SK-N-SH treated with all-trans-retinoic acid at 6 μM for 48 hours (cell line): ENCODE data around the gene MAPK8.

Source experiments
- ATAC-seq: fragments of 200-7000 bp; cut with Tn5 transposase; 3 replicates; pipeline ENCODE4 v1.9.1; 2020; ENCODE audit warnings: mild to moderate bottlenecking, moderate library complexity
- ARNTL ChIP-seq: fragments of 450-650 bp; formaldehyde crosslinking; IDR thresholded peaks from 2 replicates; pipeline ENCODE4 v1.5.0; 2020; ENCODE audit warnings: low read depth, mild to moderate bottlenecking, moderate library complexity, borderline replicate concordance
- BACH2 ChIP-seq: fragments of 250-450 bp; sonication (Bioruptor Pico); IDR thresholded peaks from 2 replicates; pipeline ENCODE4 v1.9.0; 2021; ENCODE audit warnings: mild to moderate bottlenecking, borderline replicate concordance
- CREB5 ChIP-seq: fragments of 250-450 bp; sonication (Bioruptor Pico); IDR thresholded peaks from 2 replicates; pipeline ENCODE4 v1.5.1; 2020; ENCODE audit warnings: low read depth, mild to moderate bottlenecking, moderate library complexity
- CSRNP3 ChIP-seq: fragments of 250-450 bp; sonication (Bioruptor Pico); IDR thresholded peaks from 2 replicates; pipeline ENCODE4 v1.5.1; 2021; ENCODE audit warnings: mild to moderate bottlenecking, moderate library complexity
- ESRRG ChIP-seq: fragments of 250-450 bp; sonication (Bioruptor Pico); IDR thresholded peaks from 2 replicates; pipeline ENCODE4 v1.6.1; 2021; ENCODE audit warnings: mild to moderate bottlenecking
- GLIS3 ChIP-seq: fragments of 250-450 bp; sonication (Bioruptor Pico); IDR thresholded peaks from 2 replicates; pipeline ENCODE4 v1.5.0; 2020; ENCODE audit warnings: mild to moderate bottlenecking, moderate library complexity
- ISL1 ChIP-seq: fragments of 250-450 bp; sonication (Bioruptor Pico); IDR thresholded peaks from 2 replicates; pipeline ENCODE4 v2.1.2; 2022; ENCODE audit warnings: mild to moderate bottlenecking, moderate library complexity
- OSR1 ChIP-seq: fragments of 250-450 bp; sonication (Bioruptor Pico); IDR thresholded peaks from 2 replicates; pipeline ENCODE4 v1.8.0; 2022; ENCODE audit warnings: moderate library complexity, mild to moderate bottlenecking, inconsistent platforms
- PATZ1 ChIP-seq: fragments of 250-450 bp; sonication (Bioruptor Pico); IDR thresholded peaks from 2 replicates; pipeline ENCODE4 v1.8.0; 2020; ENCODE audit warnings: mild to moderate bottlenecking, moderate library complexity, borderline replicate concordance
- POU6F1 ChIP-seq: fragments of 250-450 bp; sonication (Bioruptor Pico); IDR thresholded peaks from 2 replicates; pipeline ENCODE4 v1.8.0; 2021; ENCODE audit warnings: low read depth, mild to moderate bottlenecking, moderate library complexity, borderline replicate concordance
- PPARA ChIP-seq: fragments of 250-450 bp; sonication (Bioruptor Pico); IDR thresholded peaks from 2 replicates; pipeline ENCODE4 v1.5.0; 2020; ENCODE audit warnings: mild to moderate bottlenecking, borderline replicate concordance
- RARB ChIP-seq: fragments of 250-450 bp; sonication (Bioruptor Pico); IDR thresholded peaks from 2 replicates; pipeline ENCODE4 v1.8.0; 2021; ENCODE audit warnings: mild to moderate bottlenecking, moderate library complexity
- SNAI2 ChIP-seq: fragments of 250-450 bp; sonication (Bioruptor Pico); IDR thresholded peaks from 2 replicates; pipeline ENCODE4 v1.5.0; 2020; ENCODE audit warnings: mild to moderate bottlenecking, moderate library complexity
- TCF4 ChIP-seq: fragments of 250-450 bp; sonication (Bioruptor Pico); IDR thresholded peaks from 2 replicates; pipeline ENCODE4 v1.8.0; 2021; ENCODE audit warnings: mild to moderate bottlenecking, moderate library complexity, borderline replicate concordance
- TOX ChIP-seq: fragments of 250-450 bp; sonication (Bioruptor Pico); IDR thresholded peaks from 2 replicates; pipeline ENCODE4 v1.8.0; 2021; ENCODE audit warnings: mild to moderate bottlenecking, moderate library complexity, borderline replicate concordance
- ZC3H10 ChIP-seq: fragments of 250-450 bp; sonication (Bioruptor Pico); IDR thresholded peaks from 2 replicates; pipeline ENCODE4 v1.5.1; 2021; ENCODE audit warnings: mild to moderate bottlenecking, moderate library complexity
- ZFP3 ChIP-seq: fragments of 250-450 bp; sonication (Bioruptor Pico); IDR thresholded peaks from 2 replicates; pipeline ENCODE4 v1.5.0; 2020; ENCODE audit warnings: mild to moderate bottlenecking, moderate library complexity
- ZFP30 ChIP-seq: fragments of 450-650 bp; formaldehyde crosslinking; IDR thresholded peaks from 2 replicates; pipeline ENCODE4 v1.5.0; 2022; ENCODE audit warnings: mild to moderate bottlenecking, moderate library complexity
- ZNF70 ChIP-seq: fragments of 450-650 bp; formaldehyde crosslinking; IDR thresholded peaks from 2 replicates; pipeline ENCODE4 v1.5.0; 2020; ENCODE audit warnings: mild to moderate bottlenecking, moderate library complexity
- ZNF8 ChIP-seq: fragments of 450-650 bp; formaldehyde crosslinking; IDR thresholded peaks from 2 replicates; pipeline ENCODE4 v1.5.0; 2020; ENCODE audit warnings: mild to moderate bottlenecking, moderate library complexity

MAPK8 gene

GRCh38 chr10:48285710-48286109 lies 20.8 kb upstream of the MAPK8 start (continued):
- no peak for TF ChIP-seq POU6F1 (CRISPR knock-in tag)
- TF ChIP-seq ARNTL (CRISPR knock-in tag): no peak
- TF ChIP-seq BACH2 (CRISPR knock-in tag): no peak
- TF ChIP-seq ZNF8 (CRISPR knock-in tag): no peak
- no peak for TF ChIP-seq CREB5 (CRISPR knock-in tag)

GRCh38 chr10:48286356-48286755 lies 20.1 kb upstream of the MAPK8 start:
- TF ChIP-seq ZFP30 (CRISPR knock-in tag) (no peak), RARB (CRISPR knock-in tag) (no peak), PPARA (CRISPR knock-in tag) (no peak), ZNF8 (CRISPR knock-in tag) (no peak), ZFP3 (CRISPR knock-in tag) (no peak), SNAI2 (CRISPR knock-in tag) (no peak), TCF4 (no peak), CREB5 (CRISPR knock-in tag) (no peak)
- ATAC-seq: no peak

GRCh38 chr10:48287417-48288391 lies 18.8 kb upstream of the MAPK8 start:
- ATAC-seq: no peak; the same call in 2 of the 3 replicates
- TF ChIP-seq SNAI2 (CRISPR knock-in tag) (no peak), PATZ1 (CRISPR knock-in tag) (no peak), ZC3H10 (no peak), ISL1 (CRISPR knock-in tag) (no peak), OSR1 (CRISPR knock-in tag) (no peak)

- TF ChIP-seq ISL1 (CRISPR knock-in tag): no peak
- no peak for TF ChIP-seq ZNF8 (CRISPR knock-in tag)
- no peak for TF ChIP-seq RARB (CRISPR knock-in tag)
- no peak for TF ChIP-seq CSRNP3
- no peak for TF ChIP-seq CREB5 (CRISPR knock-in tag)
- TF ChIP-seq ZNF70 (CRISPR knock-in tag): no peak
- no peak for TF ChIP-seq ESRRG (CRISPR knock-in tag)
- TF ChIP-seq ARNTL (CRISPR knock-in tag): no peak
- TF ChIP-seq GLIS3 (CRISPR knock-in tag): no peak
- no peak for TF ChIP-seq SNAI2 (CRISPR knock-in tag)
- TF ChIP-seq POU6F1 (CRISPR knock-in tag): no peak
- no peak for TF ChIP-seq TOX (CRISPR knock-in tag)
- TF ChIP-seq PPARA (CRISPR knock-in tag): no peak
These were observed 17.8 kb upstream of the MAPK8 start for GRCh38 chr10:48288661-48289060.

More at GRCh38 chr10:48288661-48289060, 17.8 kb upstream of the MAPK8 start:
- ATAC-seq: no peak
